ENCODE measurements around the gene KISS1R.

- no peak for TF ChIP-seq CTCF (IDR thresholded peaks at IDR 0.05)
- TF ChIP-seq POLR2AphosphoS5 (IDR thresholded peaks at IDR 0.05), result no peak
These were observed 20.1 kb downstream of the KISS1R start for GRCh38 chr19:937259-937694.

Data from esophagus muscularis mucosa (tissue), 3 donors.